GM21723 (cell line): ENCODE results near the gene RPS6KA3.
A peak's percentile ranks its signal among the peaks of the same experiment; 100 is the strongest.

Experiments used
- ATAC-seq: cut with Tn5 transposase; IDR thresholded peaks from one replicate; pipeline ENCODE4 v1.9.1; 2021; ENCODE audit warnings: mild to moderate bottlenecking, moderate library complexity; ENCODE audit not compliant: unreplicated experiment

Gene RPS6KA3

GRCh38 chrX:20149326-20149725 is 117.4 kb downstream of the RPS6KA3 start:
- no peak for ATAC-seq

- no peak for ATAC-seq
Measured at GRCh38 chrX:20147561-20147960, 119.1 kb downstream of the RPS6KA3 start.

GRCh38 chrX:20144491-20144890 is 122.2 kb downstream of the RPS6KA3 start:
- no peak for ATAC-seq

- ATAC-seq: no peak
Measured at GRCh38 chrX:20143561-20143960, 123.1 kb downstream of the RPS6KA3 start.

GRCh38 chrX:20143111-20143510 is 123.6 kb downstream of the RPS6KA3 start:
- ATAC-seq: no peak

- peak; percentile 99 for ATAC-seq
Measured at GRCh38 chrX:20141281-20142220, 125.2 kb downstream of the RPS6KA3 start, which contains the start of gene EIF1AX. EIF1AX (minus strand) TSS chrX:20141838; CDS start chrX:20141640, 198 bp downstream.

- no peak for ATAC-seq
Measured at GRCh38 chrX:20140420-20140819, 126.3 kb downstream of the RPS6KA3 start.

- ATAC-seq: no peak
Measured at GRCh38 chrX:20139966-20140365, 126.7 kb downstream of the RPS6KA3 start.

- ATAC-seq: no peak
Measured at GRCh38 chrX:20135944-20136343, 130.8 kb downstream of the RPS6KA3 start.

GRCh38 chrX:20132666-20133065 is 134.0 kb downstream of the RPS6KA3 start:
- no peak for ATAC-seq

- ATAC-seq: no peak
Measured at GRCh38 chrX:20130357-20130756, 136.4 kb downstream of the RPS6KA3 start.

GRCh38 chrX:20129547-20129946 is 137.2 kb downstream of the RPS6KA3 start:
- no peak for ATAC-seq

- no peak for ATAC-seq
Measured at GRCh38 chrX:20128670-20129069, 138.0 kb downstream of the RPS6KA3 start.

GRCh38 chrX:20127440-20127839 is 139.3 kb downstream of the RPS6KA3 start:
- peak; percentile 63 for ATAC-seq

- ATAC-seq: peak; percentile 59
Measured at GRCh38 chrX:20126833-20127232, 139.9 kb downstream of the RPS6KA3 start.

- ATAC-seq: no peak
Measured at GRCh38 chrX:20124964-20125363, 141.7 kb downstream of the RPS6KA3 start.

- no peak for ATAC-seq
Measured at GRCh38 chrX:20118065-20118824, 148.5 kb downstream of the RPS6KA3 start.

- no peak for ATAC-seq
Measured at GRCh38 chrX:20116577-20117240, 150.0 kb downstream of the RPS6KA3 start, which contains the start of gene MAP7D2. MAP7D2 (minus strand) TSS chrX:20116907; CDS start chrX:20116879, 28 bp downstream.

GRCh38 chrX:20116087-20116576 is 150.6 kb downstream of the RPS6KA3 start:
- ATAC-seq: no peak

- no peak for ATAC-seq
Measured at GRCh38 chrX:20112022-20112774, 154.5 kb downstream of the RPS6KA3 start.
